NB4 (cell line): ENCODE data around the gene KDM6B.

ENCODE experiments used
- DNase-seq: peaks from one replicate; pipeline ENCODE4 v3.0.0; 2010; ENCODE audit warnings: low read depth
- H3K4me3 ChIP-seq: one replicate; pipeline ENCODE4 v1.5.1; 2011; ENCODE audit warnings: mild to moderate bottlenecking, low read depth, low read length, moderate library complexity
- MAX ChIP-seq: IDR thresholded peaks from 2 replicates; pipeline ENCODE4 v1.6.1; 2011; ENCODE audit warnings: low read depth, low read length
- MYC ChIP-seq: IDR thresholded peaks from 2 replicates; pipeline ENCODE4 v1.6.1; 2011; ENCODE audit warnings: low read depth, low read length
- POLR2A ChIP-seq: IDR thresholded peaks from 2 replicates; pipeline ENCODE4 v1.6.1; 2011; ENCODE audit warnings: mild to moderate bottlenecking; ENCODE audit not compliant: insufficient read length; ENCODE audit errors: extremely low read depth
- TF ChIP-seq, protein P1 (sequence below): IDR thresholded peaks from one replicate; pipeline ENCODE4 v1.5.1; 2012; ENCODE audit warnings: low read depth, low read length

Gene KDM6B

GRCh38 chr17:7844292-7845154 lies 10.5 kb downstream of the KDM6B start:
- peak; percentile 80 for DNase-seq
- H3K4me3 ChIP-seq: peak overlapping the region; percentile 70
- TF ChIP-seq POLR2A (peak; percentile 18), MAX (no peak)

GRCh38 chr17:7845359-7846062 lies 11.5 kb downstream of the KDM6B start:
- TF ChIP-seq MYC (no peak), MAX (no peak), POLR2A (no peak)
- TF ChIP-seq, protein P1, sequence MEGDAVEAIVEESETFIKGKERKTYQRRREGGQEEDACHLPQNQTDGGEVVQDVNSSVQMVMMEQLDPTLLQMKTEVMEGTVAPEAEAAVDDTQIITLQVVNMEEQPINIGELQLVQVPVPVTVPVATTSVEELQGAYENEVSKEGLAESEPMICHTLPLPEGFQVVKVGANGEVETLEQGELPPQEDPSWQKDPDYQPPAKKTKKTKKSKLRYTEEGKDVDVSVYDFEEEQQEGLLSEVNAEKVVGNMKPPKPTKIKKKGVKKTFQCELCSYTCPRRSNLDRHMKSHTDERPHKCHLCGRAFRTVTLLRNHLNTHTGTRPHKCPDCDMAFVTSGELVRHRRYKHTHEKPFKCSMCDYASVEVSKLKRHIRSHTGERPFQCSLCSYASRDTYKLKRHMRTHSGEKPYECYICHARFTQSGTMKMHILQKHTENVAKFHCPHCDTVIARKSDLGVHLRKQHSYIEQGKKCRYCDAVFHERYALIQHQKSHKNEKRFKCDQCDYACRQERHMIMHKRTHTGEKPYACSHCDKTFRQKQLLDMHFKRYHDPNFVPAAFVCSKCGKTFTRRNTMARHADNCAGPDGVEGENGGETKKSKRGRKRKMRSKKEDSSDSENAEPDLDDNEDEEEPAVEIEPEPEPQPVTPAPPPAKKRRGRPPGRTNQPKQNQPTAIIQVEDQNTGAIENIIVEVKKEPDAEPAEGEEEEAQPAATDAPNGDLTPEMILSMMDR: no peak
- H3K4me3 ChIP-seq: no peak overlapping the region
- no peak for DNase-seq

DNA sequence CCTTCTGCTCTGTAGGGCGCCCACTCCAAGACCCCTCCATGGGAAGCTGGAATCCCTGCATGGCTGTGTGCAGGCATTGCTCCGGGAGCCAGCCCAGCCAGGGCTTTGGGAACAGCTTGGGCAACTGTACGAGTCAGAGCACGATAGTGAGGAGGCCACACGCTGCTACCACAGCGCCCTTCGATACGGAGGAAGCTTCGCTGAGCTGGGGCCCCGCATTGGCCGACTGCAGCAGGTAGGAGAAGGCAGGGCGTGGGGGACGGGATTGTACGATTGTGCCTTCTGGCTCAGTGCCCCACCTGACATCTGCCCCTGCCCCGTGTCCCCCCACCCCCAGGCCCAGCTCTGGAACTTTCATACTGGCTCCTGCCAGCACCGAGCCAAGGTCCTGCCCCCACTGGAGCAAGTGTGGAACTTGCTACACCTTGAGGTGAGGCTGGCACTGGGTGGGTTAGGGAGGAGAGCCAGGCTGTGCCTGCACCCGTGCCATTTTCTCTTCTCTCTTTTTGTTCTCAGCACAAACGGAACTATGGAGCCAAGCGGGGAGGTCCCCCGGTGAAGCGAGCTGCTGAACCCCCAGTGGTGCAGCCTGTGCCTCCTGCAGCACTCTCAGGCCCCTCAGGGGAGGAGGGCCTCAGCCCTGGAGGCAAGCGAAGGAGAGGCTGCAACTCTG lies 12.2 kb downstream of the KDM6B start:
- TF ChIP-seq MAX (no peak), MYC (no peak), POLR2A (no peak)
- TF ChIP-seq, protein P1: no peak
- no peak overlapping the region for H3K4me3 ChIP-seq
- DNase-seq: no peak

GRCh38 chr17:7846765-7847661 lies 13.0 kb downstream of the KDM6B start:
- no peak overlapping the region for H3K4me3 ChIP-seq
- TF ChIP-seq MYC (no peak), POLR2A (no peak), MAX (no peak)
- TF ChIP-seq, protein P1: no peak
- DNase-seq: no peak

DNA sequence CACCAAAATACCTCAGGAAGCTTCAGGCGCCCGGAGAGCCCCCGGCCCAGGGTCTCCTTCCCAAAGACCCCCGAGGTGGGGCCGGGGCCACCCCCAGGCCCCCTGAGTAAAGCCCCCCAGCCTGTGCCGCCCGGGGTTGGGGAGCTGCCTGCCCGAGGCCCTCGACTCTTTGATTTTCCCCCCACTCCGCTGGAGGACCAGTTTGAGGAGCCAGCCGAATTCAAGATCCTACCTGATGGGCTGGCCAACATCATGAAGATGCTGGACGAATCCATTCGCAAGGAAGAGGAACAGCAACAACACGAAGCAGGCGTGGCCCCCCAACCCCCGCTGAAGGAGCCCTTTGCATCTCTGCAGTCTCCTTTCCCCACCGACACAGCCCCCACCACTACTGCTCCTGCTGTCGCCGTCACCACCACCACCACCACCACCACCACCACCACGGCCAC lies 14.1 kb downstream of the KDM6B start:
- no peak for DNase-seq
- no peak for TF ChIP-seq MAX
- TF ChIP-seq POLR2A: no peak
- TF ChIP-seq, protein P1: no peak
- TF ChIP-seq MYC: no peak
- no peak overlapping the region for H3K4me3 ChIP-seq
